ENCODE results near the gene LIN9. TPM values are rescaled to one million over a fixed set of nuclear protein-coding genes. Genes with fewer than 3 reads are reported as not detected.

LIN9 gene
- total RNA-seq, 4 donors from 2014 or later, result 1.00 to 3.2 (median 2.3) TPM; not detected in 1

GRCh38 chr1:226306425-226306824 is 2.5 kb downstream of the LIN9 start:
- 91 to 92% methylated on average over 2 of the region's 2 CpGs for WGBS, 2 donors (ENCODE audit: low coverage in 1 of 2)
- H3K4me1 ChIP-seq, result peaks cover 0 to 33% (median 17%) of the 10 kb centered on the region in 4 donors
- H3K9me3 ChIP-seq, result no peaks in the 10 kb centered on the region
- intact Hi-C loops (cut with DNase I; ENCODE audit: low total_unique reads) (no loop called here), in situ Hi-C loops (cut with MboI; ENCODE audit: low pct_ligation_motif_present in 1 of 4, low pct_unique_long_range_greater_than_20kb in 1 of 4, low sequenced_read_pairs in 3 of 4) (no loop called here)
- DNase-seq, result no peak
- H3K27me3 ChIP-seq, result no peaks in the 10 kb centered on the region
- H3K36me3 ChIP-seq, result no peaks in the 10 kb centered on the region
- no peak overlapping the region for H3K4me3 ChIP-seq
- H3K27ac ChIP-seq, result no peak overlapping the region
- no peak for TF ChIP-seq POLR2A (IDR thresholded peaks at IDR 0.05)

GRCh38 chr1:226305184-226305583 is 3.8 kb downstream of the LIN9 start:
- 79 to 97% methylated on average over 3 to 5 of the region's 5 CpGs for WGBS, 2 donors (ENCODE audit: low coverage in 1 of 2)
- no peak for DNase-seq
- intact Hi-C loops (cut with DNase I; ENCODE audit: low total_unique reads) (no loop called here), in situ Hi-C loops (cut with MboI; ENCODE audit: low pct_ligation_motif_present in 1 of 4, low pct_unique_long_range_greater_than_20kb in 1 of 4, low sequenced_read_pairs in 3 of 4) (no loop called here)
- Histone ChIP-seq H3K4me1 (peaks cover 0 to 23% (median 13%) of the 10 kb centered on the region in 4 donors), H3K27ac (no peak overlapping the region), H3K4me3 (no peak overlapping the region), H3K27me3 (no peaks in the 10 kb centered on the region), H3K36me3 (no peaks in the 10 kb centered on the region), H3K9me3 (no peaks in the 10 kb centered on the region)
- TF ChIP-seq POLR2A (IDR thresholded peaks at IDR 0.05) (no peak), CTCF (IDR thresholded peaks at IDR 0.05) (no peak), EP300 (IDR thresholded peaks at IDR 0.05; ENCODE audit: low read depth) (no peak), POLR2AphosphoS5 (IDR thresholded peaks at IDR 0.05) (no peak)

- no peak overlapping the region for H3K4me3 ChIP-seq
- WGBS, 2 donors (ENCODE audit: low coverage in 1 of 2), result 67 to 72% methylated on average over 4 of the region's 4 CpGs
- no peak for DNase-seq
- no peaks in the 10 kb centered on the region for H3K9me3 ChIP-seq
- no peaks in the 10 kb centered on the region for H3K27me3 ChIP-seq
- no peak for TF ChIP-seq CTCF (IDR thresholded peaks at IDR 0.05)
- intact Hi-C loops (cut with DNase I; ENCODE audit: low total_unique reads) (no loop called here), in situ Hi-C loops (cut with MboI; ENCODE audit: low pct_ligation_motif_present in 1 of 4, low pct_unique_long_range_greater_than_20kb in 1 of 4, low sequenced_read_pairs in 3 of 4) (no loop called here)
- no peak overlapping the region for H3K27ac ChIP-seq
- H3K4me1 ChIP-seq, result peaks cover 0 to 15% (median 7%) of the 10 kb centered on the region in 4 donors
- H3K36me3 ChIP-seq, result no peaks in the 10 kb centered on the region
Observed at GRCh38 chr1:226304291-226304955, 4.5 kb downstream of the LIN9 start.

DNA sequence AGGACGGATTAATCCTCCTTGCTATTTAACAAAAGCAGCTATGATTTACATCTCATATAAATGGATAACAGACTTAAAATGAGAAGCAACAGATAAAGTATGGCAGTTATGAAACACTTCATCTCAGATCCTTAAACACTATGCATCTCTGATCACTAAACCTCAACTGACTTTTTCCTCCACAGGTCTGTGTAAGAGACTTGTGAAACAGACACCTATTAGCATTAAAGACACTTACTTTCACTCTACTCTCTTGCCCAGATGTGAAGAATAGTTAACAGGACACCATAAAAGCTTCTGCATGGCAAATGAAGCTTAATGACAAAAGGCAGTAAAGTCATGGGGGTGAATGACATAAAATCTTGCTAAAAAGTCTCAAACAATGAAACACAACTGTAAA is 6.2 kb downstream of the LIN9 start:
- WGBS, 2 donors (ENCODE audit: low coverage in 1 of 2), result 70 to 88% methylated on average over 1 of the region's 1 CpG
- Histone ChIP-seq H3K27me3 (no peaks in the 10 kb centered on the region), H3K9me3 (no peaks in the 10 kb centered on the region), H3K36me3 (peaks cover 0 to 10% (median 0%) of the 10 kb centered on the region in 4 donors), H3K4me1 (peaks cover 0 to 8% (median 0%) of the 10 kb centered on the region in 4 donors), H3K4me3 (no peak overlapping the region), H3K27ac (no peak overlapping the region)
- DNase-seq, result no peak
- in situ Hi-C loops (cut with MboI; ENCODE audit: low pct_ligation_motif_present in 1 of 4, low pct_unique_long_range_greater_than_20kb in 1 of 4, low sequenced_read_pairs in 3 of 4) (no loop called here), intact Hi-C loops (cut with DNase I; ENCODE audit: low total_unique reads) (no loop called here)
- TF ChIP-seq POLR2AphosphoS5 (IDR thresholded peaks at IDR 0.05) (no peak), POLR2A (IDR thresholded peaks at IDR 0.05) (no peak), EP300 (IDR thresholded peaks at IDR 0.05; ENCODE audit: low read depth) (no peak)

DNA sequence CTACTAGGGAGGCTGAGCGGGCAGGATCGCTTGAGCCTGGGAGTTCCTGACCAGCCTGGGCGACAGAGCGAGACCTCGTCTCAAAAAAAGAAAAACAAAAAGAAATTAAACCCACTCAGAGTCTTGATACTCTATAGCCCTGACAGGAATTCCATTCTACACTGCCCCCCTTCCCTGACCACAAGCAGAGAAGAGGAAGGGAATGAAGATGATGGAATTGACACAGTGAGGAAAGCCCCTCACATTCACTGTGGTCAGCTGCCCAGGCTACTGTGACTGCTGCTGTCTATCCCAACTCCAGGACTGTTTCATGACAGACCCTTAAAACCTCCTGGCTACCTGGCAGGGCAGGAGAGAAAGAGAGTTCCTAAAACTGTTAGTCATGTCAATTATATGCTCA is 12.1 kb downstream of the LIN9 start:
- Histone ChIP-seq H3K27ac (no peak overlapping the region), H3K4me1 (peaks cover 0 to 5% (median 2%) of the 10 kb centered on the region in 4 donors), H3K27me3 (no peaks in the 10 kb centered on the region), H3K36me3 (peaks cover 0 to 10% (median 0%) of the 10 kb centered on the region in 4 donors), H3K4me3 (no peak overlapping the region), H3K9me3 (no peaks in the 10 kb centered on the region)
- intact Hi-C loops (cut with DNase I; ENCODE audit: low total_unique reads), result no loop called here
- TF ChIP-seq POLR2AphosphoS5 (IDR thresholded peaks at IDR 0.05), result no peak
- no peak for TF ChIP-seq CTCF (IDR thresholded peaks at IDR 0.05)
- no peak for TF ChIP-seq POLR2A (IDR thresholded peaks at IDR 0.05)
- TF ChIP-seq EP300 (IDR thresholded peaks at IDR 0.05; ENCODE audit: low read depth), result no peak
- 95% methylated on average over 5 of the region's 5 CpGs; no CpG with 5 or more reads in 1 of the 2 donors for WGBS, 2 donors (ENCODE audit: low coverage in 1 of 2)
- in situ Hi-C loops (cut with MboI; ENCODE audit: low pct_ligation_motif_present in 1 of 4, low pct_unique_long_range_greater_than_20kb in 1 of 4, low sequenced_read_pairs in 3 of 4), result no loop called here
- no peak for DNase-seq
